SK-N-SH treated with all-trans-retinoic acid at 6 μM for 48 hours (cell line): ENCODE measurements around the gene GABBR2.

Experiments
- ATAC-seq: fragments of 200-7000 bp; cut with Tn5 transposase; 3 replicates; pipeline ENCODE4 v1.9.1; 2020; ENCODE audit warnings: mild to moderate bottlenecking, moderate library complexity
- ARNTL ChIP-seq: fragments of 450-650 bp; formaldehyde crosslinking; IDR thresholded peaks from 2 replicates; pipeline ENCODE4 v1.5.0; 2020; ENCODE audit warnings: low read depth, mild to moderate bottlenecking, moderate library complexity, borderline replicate concordance
- BACH2 ChIP-seq: fragments of 250-450 bp; sonication (Bioruptor Pico); IDR thresholded peaks from 2 replicates; pipeline ENCODE4 v1.9.0; 2021; ENCODE audit warnings: mild to moderate bottlenecking, borderline replicate concordance
- CSDC2 ChIP-seq: fragments of 250-450 bp; sonication (Bioruptor Pico); IDR thresholded peaks from 2 replicates; pipeline ENCODE4 v1.5.0; 2020; ENCODE audit warnings: mild to moderate bottlenecking, moderate library complexity
- ESRRG ChIP-seq: fragments of 250-450 bp; sonication (Bioruptor Pico); IDR thresholded peaks from 2 replicates; pipeline ENCODE4 v1.6.1; 2021; ENCODE audit warnings: mild to moderate bottlenecking
- GLIS3 ChIP-seq: fragments of 250-450 bp; sonication (Bioruptor Pico); IDR thresholded peaks from 2 replicates; pipeline ENCODE4 v1.5.0; 2020; ENCODE audit warnings: mild to moderate bottlenecking, moderate library complexity
- ISL1 ChIP-seq: fragments of 250-450 bp; sonication (Bioruptor Pico); IDR thresholded peaks from 2 replicates; pipeline ENCODE4 v2.1.2; 2022; ENCODE audit warnings: mild to moderate bottlenecking, moderate library complexity
- OSR1 ChIP-seq: fragments of 250-450 bp; sonication (Bioruptor Pico); IDR thresholded peaks from 2 replicates; pipeline ENCODE4 v1.8.0; 2022; ENCODE audit warnings: moderate library complexity, mild to moderate bottlenecking, inconsistent platforms
- PPARA ChIP-seq: fragments of 250-450 bp; sonication (Bioruptor Pico); IDR thresholded peaks from 2 replicates; pipeline ENCODE4 v1.5.0; 2020; ENCODE audit warnings: mild to moderate bottlenecking, borderline replicate concordance
- RARB ChIP-seq: fragments of 250-450 bp; sonication (Bioruptor Pico); IDR thresholded peaks from 2 replicates; pipeline ENCODE4 v1.8.0; 2021; ENCODE audit warnings: mild to moderate bottlenecking, moderate library complexity
- SNAI2 ChIP-seq: fragments of 250-450 bp; sonication (Bioruptor Pico); IDR thresholded peaks from 2 replicates; pipeline ENCODE4 v1.5.0; 2020; ENCODE audit warnings: mild to moderate bottlenecking, moderate library complexity
- TCF4 ChIP-seq: fragments of 250-450 bp; sonication (Bioruptor Pico); IDR thresholded peaks from 2 replicates; pipeline ENCODE4 v1.8.0; 2021; ENCODE audit warnings: mild to moderate bottlenecking, moderate library complexity, borderline replicate concordance
- TOX ChIP-seq: fragments of 250-450 bp; sonication (Bioruptor Pico); IDR thresholded peaks from 2 replicates; pipeline ENCODE4 v1.8.0; 2021; ENCODE audit warnings: mild to moderate bottlenecking, moderate library complexity, borderline replicate concordance
- ZC3H10 ChIP-seq: fragments of 250-450 bp; sonication (Bioruptor Pico); IDR thresholded peaks from 2 replicates; pipeline ENCODE4 v1.5.1; 2021; ENCODE audit warnings: mild to moderate bottlenecking, moderate library complexity
- ZFP3 ChIP-seq: fragments of 250-450 bp; sonication (Bioruptor Pico); IDR thresholded peaks from 2 replicates; pipeline ENCODE4 v1.5.0; 2020; ENCODE audit warnings: mild to moderate bottlenecking, moderate library complexity
- ZFP30 ChIP-seq: fragments of 450-650 bp; formaldehyde crosslinking; IDR thresholded peaks from 2 replicates; pipeline ENCODE4 v1.5.0; 2022; ENCODE audit warnings: mild to moderate bottlenecking, moderate library complexity
- ZNF565 ChIP-seq: fragments of 450-650 bp; formaldehyde crosslinking; conservative IDR thresholded peaks from 2 replicates; pipeline ENCODE4 v1.5.0; 2020; ENCODE audit warnings: low read depth, mild to moderate bottlenecking, moderate library complexity
- ZNF70 ChIP-seq: fragments of 450-650 bp; formaldehyde crosslinking; IDR thresholded peaks from 2 replicates; pipeline ENCODE4 v1.5.0; 2020; ENCODE audit warnings: mild to moderate bottlenecking, moderate library complexity
- TF ChIP-seq, protein P1 (sequence below): fragments of 250-450 bp; sonication (Bioruptor Pico); IDR thresholded peaks from 2 replicates; pipeline ENCODE4 v1.5.1; 2021; ENCODE audit warnings: mild to moderate bottlenecking, moderate library complexity
- TF ChIP-seq, protein P2 (sequence below): fragments of 250-450 bp; sonication (Bioruptor Pico); IDR thresholded peaks from 2 replicates; pipeline ENCODE4 v1.8.0; 2020; ENCODE audit warnings: mild to moderate bottlenecking, moderate library complexity, borderline replicate concordance
- TF ChIP-seq, protein P3 (sequence below): fragments of 250-450 bp; sonication (Bioruptor Pico); IDR thresholded peaks from 2 replicates; pipeline ENCODE4 v1.5.1; 2020; ENCODE audit warnings: low read depth, mild to moderate bottlenecking, moderate library complexity
- TF ChIP-seq, protein P4 (sequence below): fragments of 250-450 bp; sonication (Bioruptor Pico); IDR thresholded peaks from 2 replicates; pipeline ENCODE4 v1.8.0; 2021; ENCODE audit warnings: low read depth, mild to moderate bottlenecking, moderate library complexity, borderline replicate concordance

GABBR2 gene

DNA sequence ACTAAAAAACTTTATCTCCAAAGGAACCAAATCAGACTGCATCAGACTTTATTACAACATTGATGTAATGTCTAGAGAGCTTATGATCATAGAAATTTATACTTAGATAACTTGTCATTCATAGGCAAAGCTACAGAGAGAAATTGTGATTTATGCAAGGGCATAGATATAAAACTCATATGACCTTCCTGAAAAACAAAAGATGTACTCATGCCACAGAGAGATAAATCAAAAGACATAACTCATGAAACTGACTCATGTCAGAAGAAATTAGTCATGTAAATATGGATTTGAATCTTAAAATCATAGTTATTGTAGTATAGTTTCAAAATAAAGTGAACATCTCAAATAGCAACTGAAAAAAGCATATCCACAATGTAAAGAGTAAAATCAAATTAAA is 186.2 kb downstream of the GABBR2 start:
- no peak for TF ChIP-seq RARB
- no peak for TF ChIP-seq ESRRG
- TF ChIP-seq, protein P1, sequence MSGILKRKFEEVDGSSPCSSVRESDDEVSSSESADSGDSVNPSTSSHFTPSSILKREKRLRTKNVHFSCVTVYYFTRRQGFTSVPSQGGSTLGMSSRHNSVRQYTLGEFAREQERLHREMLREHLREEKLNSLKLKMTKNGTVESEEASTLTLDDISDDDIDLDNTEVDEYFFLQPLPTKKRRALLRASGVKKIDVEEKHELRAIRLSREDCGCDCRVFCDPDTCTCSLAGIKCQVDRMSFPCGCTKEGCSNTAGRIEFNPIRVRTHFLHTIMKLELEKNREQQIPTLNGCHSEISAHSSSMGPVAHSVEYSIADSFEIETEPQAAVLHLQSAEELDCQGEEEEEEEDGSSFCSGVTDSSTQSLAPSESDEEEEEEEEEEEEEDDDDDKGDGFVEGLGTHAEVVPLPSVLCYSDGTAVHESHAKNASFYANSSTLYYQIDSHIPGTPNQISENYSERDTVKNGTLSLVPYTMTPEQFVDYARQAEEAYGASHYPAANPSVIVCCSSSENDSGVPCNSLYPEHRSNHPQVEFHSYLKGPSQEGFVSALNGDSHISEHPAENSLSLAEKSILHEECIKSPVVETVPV (CRISPR knock-in tag): no peak
- TF ChIP-seq GLIS3 (CRISPR knock-in tag): no peak
- TF ChIP-seq, all 23 proteins: peak for 0
- no peak for ATAC-seq

DNA sequence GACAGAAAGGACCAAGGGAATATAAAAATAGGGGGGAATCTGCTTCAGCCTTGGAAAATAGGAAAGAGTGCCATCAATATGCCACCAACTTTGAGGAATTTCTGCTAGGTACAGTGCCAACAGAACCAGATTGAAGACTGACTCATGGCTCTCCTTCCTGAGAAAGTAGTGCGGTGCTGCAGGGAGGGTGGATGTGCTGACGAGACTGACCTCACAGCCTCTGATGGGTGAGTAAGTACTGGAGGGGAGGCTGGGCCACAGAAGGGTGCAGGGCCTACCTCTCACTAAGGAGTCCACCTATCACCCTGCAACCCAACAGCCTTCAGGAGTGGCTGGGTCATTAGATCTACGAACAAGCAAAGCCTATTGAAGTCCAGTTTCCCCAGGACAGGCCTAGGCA is 187.6 kb downstream of the GABBR2 start:
- ATAC-seq: no peak
- no peak for TF ChIP-seq RARB
- TF ChIP-seq SNAI2 (CRISPR knock-in tag): no peak
- no peak for TF ChIP-seq ZNF565
- TF ChIP-seq ZFP30: no peak
- TF ChIP-seq PPARA (CRISPR knock-in tag): no peak
- TF ChIP-seq, protein P2, sequence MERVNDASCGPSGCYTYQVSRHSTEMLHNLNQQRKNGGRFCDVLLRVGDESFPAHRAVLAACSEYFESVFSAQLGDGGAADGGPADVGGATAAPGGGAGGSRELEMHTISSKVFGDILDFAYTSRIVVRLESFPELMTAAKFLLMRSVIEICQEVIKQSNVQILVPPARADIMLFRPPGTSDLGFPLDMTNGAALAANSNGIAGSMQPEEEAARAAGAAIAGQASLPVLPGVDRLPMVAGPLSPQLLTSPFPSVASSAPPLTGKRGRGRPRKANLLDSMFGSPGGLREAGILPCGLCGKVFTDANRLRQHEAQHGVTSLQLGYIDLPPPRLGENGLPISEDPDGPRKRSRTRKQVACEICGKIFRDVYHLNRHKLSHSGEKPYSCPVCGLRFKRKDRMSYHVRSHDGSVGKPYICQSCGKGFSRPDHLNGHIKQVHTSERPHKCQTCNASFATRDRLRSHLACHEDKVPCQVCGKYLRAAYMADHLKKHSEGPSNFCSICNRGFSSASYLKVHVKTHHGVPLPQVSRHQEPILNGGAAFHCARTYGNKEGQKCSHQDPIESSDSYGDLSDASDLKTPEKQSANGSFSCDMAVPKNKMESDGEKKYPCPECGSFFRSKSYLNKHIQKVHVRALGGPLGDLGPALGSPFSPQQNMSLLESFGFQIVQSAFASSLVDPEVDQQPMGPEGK (CRISPR knock-in tag): no peak
- TF ChIP-seq BACH2: no peak
- no peak for TF ChIP-seq ISL1 (CRISPR knock-in tag)
- TF ChIP-seq GLIS3 (CRISPR knock-in tag): no peak
- TF ChIP-seq CSDC2 (CRISPR knock-in tag): no peak
- TF ChIP-seq ESRRG: no peak
- no peak for TF ChIP-seq ZNF70 (CRISPR knock-in tag)
- TF ChIP-seq ARNTL (CRISPR knock-in tag): no peak
- TF ChIP-seq OSR1 (CRISPR knock-in tag): no peak
- no peak for TF ChIP-seq ZC3H10
- no peak for TF ChIP-seq TOX (CRISPR knock-in tag)
- TF ChIP-seq, protein P1 (CRISPR knock-in tag): no peak

DNA sequence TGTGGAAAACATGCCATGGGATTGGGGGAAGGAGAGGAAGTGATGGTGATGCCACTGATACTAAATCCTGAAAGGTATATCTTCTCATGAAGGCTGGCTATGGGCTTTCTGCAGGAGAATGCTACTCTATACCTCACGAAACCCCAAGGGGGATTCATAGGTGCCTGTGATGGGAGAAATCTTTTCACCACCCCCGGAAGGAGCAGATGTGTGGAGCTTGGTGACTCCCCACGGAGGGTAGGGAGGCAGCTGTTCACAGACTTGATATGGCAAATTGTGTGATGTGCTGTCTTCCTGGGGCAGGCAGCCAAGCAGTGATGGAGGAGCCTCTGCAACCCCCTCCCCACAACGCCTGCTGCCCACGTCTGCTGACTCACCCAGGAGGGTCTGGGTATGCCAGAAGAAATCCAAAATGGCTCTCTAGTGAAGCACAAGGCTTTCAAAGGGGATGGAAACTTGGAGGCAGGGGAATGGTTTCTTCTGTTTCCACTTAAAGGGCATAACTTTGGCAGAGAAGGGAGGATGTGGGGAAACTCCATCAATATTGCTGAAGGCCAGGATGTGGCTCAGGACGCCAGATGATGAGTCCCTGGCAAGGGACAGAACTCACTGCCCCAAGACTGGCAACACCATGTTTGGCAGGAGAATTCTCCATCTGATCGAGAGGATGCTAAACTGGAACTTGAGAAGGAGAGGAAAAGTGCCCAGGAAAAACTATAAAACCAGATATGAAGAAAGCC is 188.3 kb downstream of the GABBR2 start:
- ATAC-seq: no peak
- TF ChIP-seq ZFP3: no peak
- no peak for TF ChIP-seq ZC3H10
- no peak for TF ChIP-seq ARNTL (CRISPR knock-in tag)

DNA sequence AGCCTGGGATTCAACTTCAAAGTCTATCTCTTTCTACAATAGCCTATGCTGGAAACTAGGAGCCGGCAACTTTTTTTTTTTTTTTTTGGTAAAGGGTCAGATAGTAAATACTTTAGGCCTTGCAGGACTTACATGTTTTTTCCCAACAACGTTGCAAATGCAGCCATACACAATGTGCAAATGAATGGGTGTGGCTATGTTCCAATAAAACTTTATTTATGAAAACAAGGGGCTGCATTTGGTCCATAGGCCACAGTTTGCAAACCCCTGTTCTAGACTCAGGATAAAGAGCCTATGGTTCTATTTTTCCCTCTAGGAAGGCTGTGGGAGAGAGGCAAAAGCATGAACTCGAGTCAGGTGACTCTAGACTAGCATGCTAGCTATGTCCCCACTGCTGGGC is 189.1 kb downstream of the GABBR2 start:
- TF ChIP-seq, protein P2 (CRISPR knock-in tag): no peak
- ATAC-seq: no peak

DNA sequence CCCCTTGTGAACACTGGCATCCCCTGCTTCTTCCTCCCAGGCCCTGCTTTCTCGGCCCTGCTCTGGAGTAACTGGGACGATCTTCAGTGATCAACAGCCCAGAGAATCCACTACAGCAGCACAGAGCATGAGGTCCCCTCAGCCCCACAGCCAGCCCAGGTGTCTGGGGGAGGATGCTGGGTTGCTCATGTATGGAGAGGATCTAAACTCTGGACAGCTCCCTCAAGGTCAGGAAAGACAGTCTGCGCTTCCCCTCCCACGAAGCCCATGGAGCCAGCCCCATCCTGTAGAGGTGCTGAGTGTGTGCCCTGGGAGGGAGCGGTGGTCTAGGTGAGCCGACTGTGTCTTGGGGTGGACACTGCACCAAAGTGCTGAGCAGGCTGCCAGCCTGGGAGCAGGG is 190.2 kb downstream of the GABBR2 start:
- ATAC-seq: no peak
- TF ChIP-seq ISL1 (CRISPR knock-in tag): no peak
- TF ChIP-seq, protein P1 (CRISPR knock-in tag): no peak
- TF ChIP-seq SNAI2 (CRISPR knock-in tag): no peak
- no peak for TF ChIP-seq TCF4 (CRISPR knock-in tag)
- no peak for TF ChIP-seq GLIS3 (CRISPR knock-in tag)
- TF ChIP-seq ARNTL (CRISPR knock-in tag): no peak
- TF ChIP-seq, protein P3, sequence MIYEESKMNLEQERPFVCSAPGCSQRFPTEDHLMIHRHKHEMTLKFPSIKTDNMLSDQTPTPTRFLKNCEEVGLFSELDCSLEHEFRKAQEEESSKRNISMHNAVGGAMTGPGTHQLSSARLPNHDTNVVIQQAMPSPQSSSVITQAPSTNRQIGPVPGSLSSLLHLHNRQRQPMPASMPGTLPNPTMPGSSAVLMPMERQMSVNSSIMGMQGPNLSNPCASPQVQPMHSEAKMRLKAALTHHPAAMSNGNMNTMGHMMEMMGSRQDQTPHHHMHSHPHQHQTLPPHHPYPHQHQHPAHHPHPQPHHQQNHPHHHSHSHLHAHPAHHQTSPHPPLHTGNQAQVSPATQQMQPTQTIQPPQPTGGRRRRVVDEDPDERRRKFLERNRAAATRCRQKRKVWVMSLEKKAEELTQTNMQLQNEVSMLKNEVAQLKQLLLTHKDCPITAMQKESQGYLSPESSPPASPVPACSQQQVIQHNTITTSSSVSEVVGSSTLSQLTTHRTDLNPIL (CRISPR knock-in tag): no peak
- no peak for TF ChIP-seq ZNF565
- no peak for TF ChIP-seq ZNF70 (CRISPR knock-in tag)
- TF ChIP-seq, protein P4, sequence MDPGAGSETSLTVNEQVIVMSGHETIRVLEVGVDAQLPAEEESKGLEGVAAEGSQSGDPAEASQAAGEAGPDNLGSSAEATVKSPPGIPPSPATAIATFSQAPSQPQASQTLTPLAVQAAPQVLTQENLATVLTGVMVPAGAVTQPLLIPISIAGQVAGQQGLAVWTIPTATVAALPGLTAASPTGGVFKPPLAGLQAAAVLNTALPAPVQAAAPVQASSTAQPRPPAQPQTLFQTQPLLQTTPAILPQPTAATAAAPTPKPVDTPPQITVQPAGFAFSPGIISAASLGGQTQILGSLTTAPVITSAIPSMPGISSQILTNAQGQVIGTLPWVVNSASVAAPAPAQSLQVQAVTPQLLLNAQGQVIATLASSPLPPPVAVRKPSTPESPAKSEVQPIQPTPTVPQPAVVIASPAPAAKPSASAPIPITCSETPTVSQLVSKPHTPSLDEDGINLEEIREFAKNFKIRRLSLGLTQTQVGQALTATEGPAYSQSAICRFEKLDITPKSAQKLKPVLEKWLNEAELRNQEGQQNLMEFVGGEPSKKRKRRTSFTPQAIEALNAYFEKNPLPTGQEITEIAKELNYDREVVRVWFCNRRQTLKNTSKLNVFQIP (CRISPR knock-in tag): no peak
- no peak for TF ChIP-seq TOX (CRISPR knock-in tag)
- no peak for TF ChIP-seq ZC3H10
